Neural cell (in vitro differentiated cells): ENCODE results near the gene TICAM1. TPM values are rescaled to one million over a fixed set of nuclear protein-coding genes. Genes with fewer than 3 reads are reported as not detected.
"Not testable (repeated sequence)": the region's sequence is repeated elsewhere in the genome, so short reads cannot be mapped to it uniquely, and the experiment has no call there.

Experiments
- H2AFZ ChIP-seq: fragments of 200-600, 300-800 bp; sonication (generic), shearing (Covaris generic); 2 replicates; pipeline ENCODE4 v1.6.0; 2014; ENCODE audit warnings: low read depth, mild to moderate bottlenecking, antibody characterized with exemption, low read length, moderate library complexity
- H3F3A ChIP-seq: fragments of 200-600 bp; shearing (Covaris generic); 2 replicates; pipeline ENCODE4 v1.6.1; 2016; ENCODE audit warnings: mild to moderate bottlenecking, moderate library complexity, mixed read lengths, antibody characterized with exemption, low read length; ENCODE audit not compliant: insufficient read depth, poor library complexity, severe bottlenecking
- H3K27ac ChIP-seq: fragments of 200-600, 300-800 bp; sonication (generic), shearing (Covaris generic); 2 replicates; pipeline ENCODE4 v1.5.1; 2014; ENCODE audit warnings: mild to moderate bottlenecking, low read length, moderate library complexity
- H3K27me3 ChIP-seq: fragments of 300-800, 200-600 bp; sonication (generic), shearing (Covaris generic); 2 replicates; pipeline ENCODE4 v1.6.0; 2014; ENCODE audit warnings: mild to moderate bottlenecking, low read depth, low read length, moderate library complexity; ENCODE audit not compliant: insufficient read depth
- H3K36me3 ChIP-seq: fragments of 300-800, 200-600 bp; sonication (generic), shearing (Covaris generic); 2 replicates; pipeline ENCODE4 v1.5.1; 2014; ENCODE audit warnings: mild to moderate bottlenecking, antibody characterized with exemption, low read length, moderate library complexity; ENCODE audit not compliant: insufficient read depth
- H3K4me2 ChIP-seq: fragments of 300-800, 200-600 bp; sonication (generic), shearing (Covaris generic); 2 replicates; pipeline ENCODE4 v1.6.0; 2014; ENCODE audit warnings: mild to moderate bottlenecking, low read length
- H3K4me3 ChIP-seq: fragments of 300-800, 200-600 bp; sonication (generic), shearing (Covaris generic); 2 replicates; pipeline ENCODE4 v1.5.1; 2014; ENCODE audit warnings: mild to moderate bottlenecking, low read length, moderate library complexity
- H3K79me2 ChIP-seq: fragments of 200-600 bp; shearing (Covaris generic); replicated peaks from 2 replicates; pipeline ENCODE4 v1.6.0; 2014; ENCODE audit warnings: mild to moderate bottlenecking, low read length, moderate library complexity; ENCODE audit not compliant: insufficient read depth
- H3K9ac ChIP-seq: fragments of 300-800, 200-600 bp; sonication (generic), shearing (Covaris generic); 2 replicates; pipeline ENCODE4 v1.6.1; 2016; ENCODE audit warnings: mild to moderate bottlenecking, low read length, mixed read lengths
- H3K9me2 ChIP-seq: fragments of 200-600 bp; shearing (Covaris generic); 2 replicates; pipeline ENCODE4 v1.6.1; 2016; ENCODE audit warnings: mild to moderate bottlenecking, low read length, mixed read lengths; ENCODE audit not compliant: insufficient read depth
- H3K9me3 ChIP-seq: fragments of 200-600, 300-800 bp; sonication (generic), shearing (Covaris generic); 2 replicates; pipeline ENCODE4 v1.6.1; 2016; ENCODE audit warnings: mild to moderate bottlenecking, mixed run types, low read length, moderate library complexity, mixed read lengths
- H4K20me1 ChIP-seq: fragments of 200-600 bp; shearing (Covaris generic); 2 replicates; pipeline ENCODE4 v1.6.1; 2016; ENCODE audit warnings: mild to moderate bottlenecking, mixed run types; ENCODE audit not compliant: insufficient read depth
- EP300 ChIP-seq: fragments of 450-650 bp; conservative IDR thresholded peaks from 2 replicates; pipeline ENCODE4 v1.6.1; 2014; ENCODE audit warnings: antibody characterized with exemption, mild to moderate bottlenecking, moderate library complexity; ENCODE audit not compliant: poor library complexity, severe bottlenecking
- EZH2 ChIP-seq: fragments of 200-600, 300-800 bp; shearing (Covaris generic), sonication (generic); IDR thresholded peaks from 2 replicates; pipeline ENCODE4 v1.6.1; 2014; ENCODE audit warnings: antibody characterized with exemption, low read length, borderline replicate concordance, mild to moderate bottlenecking; ENCODE audit not compliant: insufficient read depth, poor library complexity, severe bottlenecking
- MXI1 ChIP-seq: fragments of 450-650 bp; conservative IDR thresholded peaks from 2 replicates; pipeline ENCODE4 v1.6.1; 2014; ENCODE audit warnings: antibody characterized with exemption, mild to moderate bottlenecking; ENCODE audit not compliant: poor library complexity, severe bottlenecking
- POLR2AphosphoS5 ChIP-seq: IDR thresholded peaks from 2 replicates; pipeline ENCODE4 v1.6.1; 2012
- RAD21 ChIP-seq: fragments of 450-650 bp; conservative IDR thresholded peaks from 2 replicates; pipeline ENCODE4 v1.6.1; 2014; ENCODE audit warnings: antibody characterized with exemption, mild to moderate bottlenecking, moderate library complexity
- SMC3 ChIP-seq: fragments of 450-650 bp; conservative IDR thresholded peaks from 2 replicates; pipeline ENCODE4 v1.6.1; 2014; ENCODE audit warnings: antibody characterized with exemption, mild to moderate bottlenecking, moderate library complexity; ENCODE audit not compliant: poor library complexity
- TAF1 ChIP-seq: IDR thresholded peaks from 2 replicates; pipeline ENCODE4 v1.6.1; 2012; ENCODE audit warnings: low read depth
- polyA plus RNA-seq: library from polyadenylated mRNA; depleted of rRNA; stranded (reverse); fragments of >200 nt; gene quantifications from 2 replicates; pipeline ENCODE4 v1.2.3, GENCODE V29; 2014
- TF ChIP-seq, protein P1 (sequence below): fragments of 450-650 bp; IDR thresholded peaks from 2 replicates; pipeline ENCODE4 v1.5.1; 2014; ENCODE audit warnings: antibody characterized with exemption, mild to moderate bottlenecking, moderate library complexity; ENCODE audit not compliant: poor library complexity, severe bottlenecking
- TF ChIP-seq, protein P2 (sequence below): IDR thresholded peaks from 2 replicates; pipeline ENCODE4 v1.6.1; 2012; ENCODE audit warnings: borderline replicate concordance

TICAM1 gene
- polyA plus RNA-seq, 1 donor from 2014 or later, result not detected

DNA sequence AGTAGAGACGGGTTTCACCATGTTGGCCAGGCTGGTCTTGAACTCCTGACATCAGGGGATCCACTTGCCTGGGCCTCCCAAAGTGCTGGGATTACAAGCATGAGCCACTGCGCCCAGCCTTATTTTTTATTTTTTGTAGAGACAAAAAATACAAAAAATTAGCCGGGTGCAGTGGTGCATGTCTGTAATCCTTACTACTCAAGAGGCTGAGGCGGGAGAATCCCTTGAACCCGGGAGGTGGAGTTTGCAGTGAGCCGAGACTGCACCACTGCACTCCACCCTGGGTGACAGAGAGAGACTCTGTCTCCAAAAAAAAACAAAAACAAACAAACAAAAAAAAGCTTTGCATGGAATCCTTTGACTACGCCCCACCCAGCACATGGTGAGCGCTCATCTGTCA lies 22.0 kb upstream of the TICAM1 start:
- H3K4me3 ChIP-seq, H3K4me2 ChIP-seq, H3K9ac ChIP-seq, H3K27me3 ChIP-seq, H4K20me1 ChIP-seq, H3K36me3 ChIP-seq, H3K79me2 ChIP-seq, H2AFZ ChIP-seq, H3K9me2 ChIP-seq, H3K9me3 ChIP-seq, H3K27ac ChIP-seq, H3F3A ChIP-seq: not testable (repeated sequence)

DNA sequence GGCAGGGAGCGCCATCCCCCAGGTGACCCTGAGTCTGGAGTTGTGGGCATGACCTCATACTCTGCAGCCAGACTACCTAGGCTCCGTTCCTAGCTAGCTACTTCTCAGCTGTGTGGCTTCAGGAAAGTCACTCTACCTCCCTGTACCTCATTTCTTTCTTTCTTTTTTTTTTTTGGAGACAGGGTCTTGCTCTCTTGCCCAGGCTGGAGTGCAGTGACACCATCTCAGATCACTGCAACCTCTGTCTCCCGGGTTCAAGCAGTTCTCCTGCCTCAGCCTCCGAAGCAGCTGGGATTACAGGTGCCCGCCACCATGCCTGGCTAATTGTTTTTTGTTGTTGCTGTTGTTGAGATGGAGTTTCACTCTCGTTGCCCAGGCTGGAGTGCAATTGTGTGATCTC lies 21.0 kb upstream of the TICAM1 start:
- no peaks in the 10 kb centered on the region for H3K9me2 ChIP-seq
- H3K36me3 ChIP-seq, result no peaks in the 10 kb centered on the region
- H3K79me2 ChIP-seq, result no peaks in the 10 kb centered on the region
- no peaks in the 10 kb centered on the region for H3F3A ChIP-seq
- H3K9ac ChIP-seq, result no peak overlapping the region
- no peak for TF ChIP-seq POLR2AphosphoS5
- TF ChIP-seq RAD21, result no peak
- no peak for TF ChIP-seq EZH2
- no peak for TF ChIP-seq MXI1
- TF ChIP-seq, protein P1, sequence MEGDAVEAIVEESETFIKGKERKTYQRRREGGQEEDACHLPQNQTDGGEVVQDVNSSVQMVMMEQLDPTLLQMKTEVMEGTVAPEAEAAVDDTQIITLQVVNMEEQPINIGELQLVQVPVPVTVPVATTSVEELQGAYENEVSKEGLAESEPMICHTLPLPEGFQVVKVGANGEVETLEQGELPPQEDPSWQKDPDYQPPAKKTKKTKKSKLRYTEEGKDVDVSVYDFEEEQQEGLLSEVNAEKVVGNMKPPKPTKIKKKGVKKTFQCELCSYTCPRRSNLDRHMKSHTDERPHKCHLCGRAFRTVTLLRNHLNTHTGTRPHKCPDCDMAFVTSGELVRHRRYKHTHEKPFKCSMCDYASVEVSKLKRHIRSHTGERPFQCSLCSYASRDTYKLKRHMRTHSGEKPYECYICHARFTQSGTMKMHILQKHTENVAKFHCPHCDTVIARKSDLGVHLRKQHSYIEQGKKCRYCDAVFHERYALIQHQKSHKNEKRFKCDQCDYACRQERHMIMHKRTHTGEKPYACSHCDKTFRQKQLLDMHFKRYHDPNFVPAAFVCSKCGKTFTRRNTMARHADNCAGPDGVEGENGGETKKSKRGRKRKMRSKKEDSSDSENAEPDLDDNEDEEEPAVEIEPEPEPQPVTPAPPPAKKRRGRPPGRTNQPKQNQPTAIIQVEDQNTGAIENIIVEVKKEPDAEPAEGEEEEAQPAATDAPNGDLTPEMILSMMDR, result no peak
- TF ChIP-seq TAF1, result no peak
- no peak for TF ChIP-seq SMC3
- TF ChIP-seq, protein P2, sequence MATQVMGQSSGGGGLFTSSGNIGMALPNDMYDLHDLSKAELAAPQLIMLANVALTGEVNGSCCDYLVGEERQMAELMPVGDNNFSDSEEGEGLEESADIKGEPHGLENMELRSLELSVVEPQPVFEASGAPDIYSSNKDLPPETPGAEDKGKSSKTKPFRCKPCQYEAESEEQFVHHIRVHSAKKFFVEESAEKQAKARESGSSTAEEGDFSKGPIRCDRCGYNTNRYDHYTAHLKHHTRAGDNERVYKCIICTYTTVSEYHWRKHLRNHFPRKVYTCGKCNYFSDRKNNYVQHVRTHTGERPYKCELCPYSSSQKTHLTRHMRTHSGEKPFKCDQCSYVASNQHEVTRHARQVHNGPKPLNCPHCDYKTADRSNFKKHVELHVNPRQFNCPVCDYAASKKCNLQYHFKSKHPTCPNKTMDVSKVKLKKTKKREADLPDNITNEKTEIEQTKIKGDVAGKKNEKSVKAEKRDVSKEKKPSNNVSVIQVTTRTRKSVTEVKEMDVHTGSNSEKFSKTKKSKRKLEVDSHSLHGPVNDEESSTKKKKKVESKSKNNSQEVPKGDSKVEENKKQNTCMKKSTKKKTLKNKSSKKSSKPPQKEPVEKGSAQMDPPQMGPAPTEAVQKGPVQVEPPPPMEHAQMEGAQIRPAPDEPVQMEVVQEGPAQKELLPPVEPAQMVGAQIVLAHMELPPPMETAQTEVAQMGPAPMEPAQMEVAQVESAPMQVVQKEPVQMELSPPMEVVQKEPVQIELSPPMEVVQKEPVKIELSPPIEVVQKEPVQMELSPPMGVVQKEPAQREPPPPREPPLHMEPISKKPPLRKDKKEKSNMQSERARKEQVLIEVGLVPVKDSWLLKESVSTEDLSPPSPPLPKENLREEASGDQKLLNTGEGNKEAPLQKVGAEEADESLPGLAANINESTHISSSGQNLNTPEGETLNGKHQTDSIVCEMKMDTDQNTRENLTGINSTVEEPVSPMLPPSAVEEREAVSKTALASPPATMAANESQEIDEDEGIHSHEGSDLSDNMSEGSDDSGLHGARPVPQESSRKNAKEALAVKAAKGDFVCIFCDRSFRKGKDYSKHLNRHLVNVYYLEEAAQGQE, result no peak
- no peak for TF ChIP-seq EP300
- no peaks in the 10 kb centered on the region for H3K27me3 ChIP-seq
- H3K27ac ChIP-seq, result no peak overlapping the region
- no peaks in the 10 kb centered on the region for H4K20me1 ChIP-seq
- no peak overlapping the region for H3K4me3 ChIP-seq
- H3K4me2 ChIP-seq, result no peak overlapping the region
- no peaks in the 10 kb centered on the region for H3K9me3 ChIP-seq
- H2AFZ ChIP-seq, result no peak overlapping the region

GRCh38 chr19:4851551-4852290 lies 20.2 kb upstream of the TICAM1 start:
- H3K4me2 ChIP-seq, result no peak overlapping the region
- no peaks in the 10 kb centered on the region for H3F3A ChIP-seq
- no peak overlapping the region for H3K27ac ChIP-seq
- H4K20me1 ChIP-seq, result no peaks in the 10 kb centered on the region
- TF ChIP-seq, protein P2, result no peak
- no peak for TF ChIP-seq EP300
- peak; percentile 58 for TF ChIP-seq SMC3
- TF ChIP-seq, protein P1, result peak; percentile 63
- no peak for TF ChIP-seq MXI1
- no peaks in the 10 kb centered on the region for H3K36me3 ChIP-seq
- H3K9me3 ChIP-seq, result no peaks in the 10 kb centered on the region
- no peaks in the 10 kb centered on the region for H3K79me2 ChIP-seq
- no peak overlapping the region for H3K4me3 ChIP-seq
- no peak overlapping the region for H3K9ac ChIP-seq
- no peaks in the 10 kb centered on the region for H3K27me3 ChIP-seq
- H3K9me2 ChIP-seq, result no peaks in the 10 kb centered on the region
- H2AFZ ChIP-seq, result no peak overlapping the region
